Osteoblast (primary cell): ENCODE data around the gene CCDC112. TPM values are rescaled to one million over a fixed set of nuclear protein-coding genes. Genes with fewer than 3 reads are reported as not detected.

Source experiments
- DNase-seq: peaks from one replicate; pipeline ENCODE4 v3.0.0; 2011; ENCODE audit warnings: low spot score, mixed read lengths; ENCODE audit not compliant: insufficient read length; ENCODE audit errors: missing footprints
- H2AFZ ChIP-seq: 2 replicates; pipeline ENCODE4 v1.6.0; 2011; ENCODE audit warnings: mild to moderate bottlenecking, low read length
- H3K27ac ChIP-seq: 2 replicates; pipeline ENCODE4 v1.5.1; 2011; ENCODE audit warnings: mild to moderate bottlenecking, low read depth, low read length, moderate library complexity
- H3K27me3 ChIP-seq: 2 replicates; pipeline ENCODE4 v1.6.0; 2012; ENCODE audit warnings: mild to moderate bottlenecking, control low read depth, inconsistent platforms, low read length, moderate library complexity; ENCODE audit not compliant: insufficient read depth
- H3K36me3 ChIP-seq: 2 replicates; pipeline ENCODE4 v1.5.1; 2011; ENCODE audit warnings: mild to moderate bottlenecking, low read length, control low read depth, moderate library complexity; ENCODE audit not compliant: insufficient read depth
- H3K4me1 ChIP-seq: 2 replicates; pipeline ENCODE4 v1.5.1; 2011; ENCODE audit warnings: mild to moderate bottlenecking, low read length, control low read depth, moderate library complexity; ENCODE audit not compliant: insufficient read depth
- H3K4me2 ChIP-seq: 2 replicates; pipeline ENCODE4 v1.6.0; 2011; ENCODE audit warnings: mild to moderate bottlenecking, low read length; ENCODE audit not compliant: insufficient read depth
- H3K4me3 ChIP-seq: fragments of 200-600 bp; sonication (generic); 3 replicates; pipeline ENCODE4 v1.5.1; 2012; ENCODE audit warnings: mild to moderate bottlenecking, low read length, inconsistent platforms; ENCODE audit not compliant: insufficient read depth
- H3K79me2 ChIP-seq: 2 replicates; pipeline ENCODE4 v1.6.0; 2012; ENCODE audit warnings: mild to moderate bottlenecking, low read length, control low read depth, inconsistent platforms; ENCODE audit not compliant: insufficient read depth
- H3K9me3 ChIP-seq: 2 replicates; pipeline ENCODE4 v1.5.1; 2011; ENCODE audit warnings: low read depth, low read length, control low read depth
- H4K20me1 ChIP-seq: 2 replicates; pipeline ENCODE4 v1.6.0; 2012; ENCODE audit warnings: mild to moderate bottlenecking, low read length, control low read depth; ENCODE audit not compliant: insufficient read depth
- CTCF ChIP-seq: IDR thresholded peaks from 2 replicates; pipeline ENCODE4 v1.5.1; 2011; ENCODE audit warnings: mild to moderate bottlenecking, low read depth, low read length, moderate library complexity; ENCODE audit errors: extremely low read depth
- total RNA-seq: library from RNA; depleted of rRNA; stranded (reverse); fragments of >200 nt; gene quantifications from 2 replicates; pipeline ENCODE4 v1.2.3, GENCODE V29; 2012

Gene CCDC112
- total RNA-seq, 1 donor, result 4.7 TPM

- no peak for TF ChIP-seq CTCF
These were observed 17.2 kb upstream of the CCDC112 start for GRCh38 chr5:115313632-115314031.

GRCh38 chr5:115313052-115313451, 16.6 kb upstream of the CCDC112 start:
- Histone ChIP-seq H3K27me3 (no peaks in the 10 kb centered on the region), H3K27ac (no peak overlapping the region), H2AFZ (no peak overlapping the region), H3K4me3 (no peak overlapping the region), H3K36me3 (no peaks in the 10 kb centered on the region), H3K9me3 (no peaks in the 10 kb centered on the region), H3K79me2 (no peaks in the 10 kb centered on the region), H3K4me2 (no peak overlapping the region), H4K20me1 (no peaks in the 10 kb centered on the region), H3K4me1 (no peaks in the 10 kb centered on the region)
- no peak for DNase-seq
- no peak for TF ChIP-seq CTCF

More at GRCh38 chr5:115313632-115314031, 17.2 kb upstream of the CCDC112 start:
- no peak for DNase-seq
- no peaks in the 10 kb centered on the region for H3K36me3 ChIP-seq
- H3K27ac ChIP-seq, result no peak overlapping the region
- no peak overlapping the region for H3K4me2 ChIP-seq
- no peaks in the 10 kb centered on the region for H4K20me1 ChIP-seq
- no peak overlapping the region for H2AFZ ChIP-seq
- H3K4me3 ChIP-seq, result no peak overlapping the region
- no peaks in the 10 kb centered on the region for H3K9me3 ChIP-seq
- no peaks in the 10 kb centered on the region for H3K27me3 ChIP-seq
- H3K79me2 ChIP-seq, result no peaks in the 10 kb centered on the region
- no peaks in the 10 kb centered on the region for H3K4me1 ChIP-seq

GRCh38 chr5:115309751-115310370, 13.4 kb upstream of the CCDC112 start:
- H3K36me3 ChIP-seq, result no peaks in the 10 kb centered on the region
- H3K4me2 ChIP-seq, result no peak overlapping the region
- peak; percentile 62 for TF ChIP-seq CTCF
- no peaks in the 10 kb centered on the region for H4K20me1 ChIP-seq
- no peaks in the 10 kb centered on the region for H3K79me2 ChIP-seq
- no peak overlapping the region for H3K27ac ChIP-seq
- H3K9me3 ChIP-seq, result no peaks in the 10 kb centered on the region
- H2AFZ ChIP-seq, result no peak overlapping the region
- H3K4me1 ChIP-seq, result no peaks in the 10 kb centered on the region
- H3K4me3 ChIP-seq, result no peak overlapping the region
- DNase-seq, result no peak
- H3K27me3 ChIP-seq, result no peaks in the 10 kb centered on the region

GRCh38 chr5:115308815-115309214, 12.4 kb upstream of the CCDC112 start:
- H3K79me2 ChIP-seq, result no peaks in the 10 kb centered on the region
- H2AFZ ChIP-seq, result no peak overlapping the region
- TF ChIP-seq CTCF, result no peak
- H4K20me1 ChIP-seq, result no peaks in the 10 kb centered on the region
- no peak overlapping the region for H3K27ac ChIP-seq
- DNase-seq, result no peak
- H3K9me3 ChIP-seq, result no peaks in the 10 kb centered on the region
- H3K4me1 ChIP-seq, result no peaks in the 10 kb centered on the region
- no peaks in the 10 kb centered on the region for H3K36me3 ChIP-seq
- no peak overlapping the region for H3K4me2 ChIP-seq
- no peak overlapping the region for H3K4me3 ChIP-seq
- peaks cover 2% of the 10 kb centered on the region for H3K27me3 ChIP-seq
